Body of pancreas (tissue), 4 donors: ENCODE measurements around the gene IL17RB. TPM values are rescaled to one million over a fixed set of nuclear protein-coding genes. Genes with fewer than 3 reads are reported as not detected.

Source experiments
- ATAC-seq: fragments of 150-250 bp; one replicate; pipeline ENCODE4 v1.9.1; 2016
- DNase-seq, 4 donors: peaks; one replicate each; pipeline ENCODE4 v3.0.0-alpha.2; 2019
- H3K27ac ChIP-seq, 4 donors: fragments of 200-600 bp; sonication (generic); 1 replicate in 3 of 4; 2 replicates in 1 of 4; pipeline versions ENCODE4 v1.5.1 to v1.6.1; 2016 to 2019; ENCODE audit warnings: mild to moderate bottlenecking in 1 of 4, mixed read lengths in 1 of 4, moderate library complexity in 1 of 4
- H3K27me3 ChIP-seq, 2 donors: fragments of 200-600 bp; sonication (generic); one replicate each; pipeline ENCODE4 v1.6.0; 2016; ENCODE audit warnings: mild to moderate bottlenecking in 1 of 2
- H3K36me3 ChIP-seq, 2 donors: fragments of 200-600 bp; sonication (generic); replicated peaks in 1 of 2; 2 replicates each; pipeline ENCODE4 v1.5.1; 2016; ENCODE audit warnings: low read depth in 2 of 2; ENCODE audit not compliant: insufficient read depth in 1 of 2
- H3K4me1 ChIP-seq: fragments of 200-600 bp; sonication (generic); one replicate; pipeline ENCODE4 v1.6.0; 2016
- H3K4me3 ChIP-seq, 2 donors: fragments of 200-600 bp; sonication (generic); 1 replicate in 1 of 2; 2 replicates in 1 of 2; pipeline ENCODE4 v1.5.1; 2016 to 2019
- H3K9me3 ChIP-seq, 3 donors: fragments of 200-600 bp; sonication (generic); 1 replicate in 2 of 3; 2 replicates in 1 of 3; pipeline ENCODE4 v1.5.1; 2016
- CTCF ChIP-seq, 7 experiments: fragments of 450-650 bp in 4 of 7; fragments of 200-600 bp in 3 of 7; sonication (generic) in 3 of 7; IDR thresholded peaks; one replicate each; pipeline ENCODE4 v1.5.1; 2016 to 2019; ENCODE audit warnings: antibody characterized with exemption in 7 of 7
- POLR2A ChIP-seq, 3 donors: fragments of 450-650 bp; IDR thresholded peaks; one replicate each; pipeline ENCODE4 v1.6.1; 2016; ENCODE audit warnings: antibody characterized with exemption in 3 of 3, mild to moderate bottlenecking in 2 of 3
- WGBS, 2 donors: methylation state at CpG; one replicate each; pipeline ENCODE4 v1.1.5; 2017; 5-methylcytosine and 5-hydroxymethylcytosine counted together
- intact Hi-C: fragments of 100-400 bp; cut with DNase I; formaldehyde crosslinking; loops from one replicate; pipeline ENCODE4 v1.15.1; 2023
- total RNA-seq, 2 donors: library from RNA; depleted of rRNA; stranded (reverse); fragments of >200 nt; gene quantifications; one replicate each; pipeline ENCODE4 v1.1.0, GENCODE V29; 2016

IL17RB gene
- total RNA-seq, 2 donors from 2014 or later = 16.5 to 17.6 TPM

GRCh38 chr3:53824795-53825194, 21.6 kb upstream of the IL17RB start:
- H3K4me3 ChIP-seq = no peak overlapping the region
- ATAC-seq (no peak), DNase-seq (peak in 1 of 4 donors; percentile 5)
- H3K27me3 ChIP-seq = no peaks in the 10 kb centered on the region
- WGBS, 2 donors = 89 to 96% methylated on average over 4 of the region's 4 CpGs
- intact Hi-C loops = no loop called here
- H3K27ac ChIP-seq = no peak overlapping the region
- peaks cover 9% of the 10 kb centered on the region for H3K4me1 ChIP-seq
- H3K9me3 ChIP-seq = no peaks in the 10 kb centered on the region
- no peak for TF ChIP-seq POLR2A (IDR thresholded peaks at IDR 0.05)
- no peak for TF ChIP-seq CTCF (IDR thresholded peaks at IDR 0.05)
- H3K36me3 ChIP-seq = peaks cover 0 to 12% of the 10 kb centered on the region in 2 donors

- H3K4me3 ChIP-seq = no peak overlapping the region
- no peak overlapping the region for H3K27ac ChIP-seq
- ATAC-seq = no peak
- peaks cover 9% of the 10 kb centered on the region for H3K4me1 ChIP-seq
- intact Hi-C loops = no loop called here
- no peaks in the 10 kb centered on the region for H3K9me3 ChIP-seq
- TF ChIP-seq POLR2A (IDR thresholded peaks at IDR 0.05) (no peak), CTCF (IDR thresholded peaks at IDR 0.05) (no peak)
- no peaks in the 10 kb centered on the region for H3K27me3 ChIP-seq
- DNase-seq = no peak
- WGBS, 2 donors = 19 to 32% methylated on average over 1 of the region's 1 CpG
- H3K36me3 ChIP-seq = peaks cover 0 to 6% of the 10 kb centered on the region in 2 donors
These were observed 20.3 kb upstream of the IL17RB start for GRCh38 chr3:53826048-53826447.

- Histone ChIP-seq H3K27me3 (no peaks in the 10 kb centered on the region), H3K36me3 (no peaks in the 10 kb centered on the region), H3K27ac (no peak overlapping the region), H3K4me1 (peaks cover 9% of the 10 kb centered on the region), H3K4me3 (no peak overlapping the region), H3K9me3 (no peaks in the 10 kb centered on the region)
- ATAC-seq (no peak), DNase-seq (no peak)
- 55 to 78% methylated on average over 1 of the region's 1 CpG for WGBS, 2 donors
- no peak for TF ChIP-seq POLR2A (IDR thresholded peaks at IDR 0.05)
- no peak for TF ChIP-seq CTCF (IDR thresholded peaks at IDR 0.05)
- intact Hi-C loops = no loop called here
These were observed 17.8 kb upstream of the IL17RB start for GRCh38 chr3:53828581-53828980.

GRCh38 chr3:53829605-53830004, 16.8 kb upstream of the IL17RB start:
- no peak for DNase-seq
- Histone ChIP-seq H3K27ac (no peak overlapping the region), H3K9me3 (no peaks in the 10 kb centered on the region), H3K36me3 (no peaks in the 10 kb centered on the region), H3K4me1 (peaks cover 11% of the 10 kb centered on the region), H3K27me3 (no peaks in the 10 kb centered on the region), H3K4me3 (no peak overlapping the region)
- no peak for TF ChIP-seq POLR2A (IDR thresholded peaks at IDR 0.05)
- no peak for TF ChIP-seq CTCF (IDR thresholded peaks at IDR 0.05)
- ATAC-seq = no peak
- WGBS, 2 donors = 71 to 74% methylated on average over 2 of the region's 2 CpGs
- intact Hi-C loops = no loop called here

- ATAC-seq = no peak
- H3K27me3 ChIP-seq = no peaks in the 10 kb centered on the region
- 90 to 100% methylated on average over 3 to 6 of the region's 6 CpGs for WGBS, 2 donors
- peak in 1 of 3 donors; percentile 5 for TF ChIP-seq POLR2A (IDR thresholded peaks at IDR 0.05)
- TF ChIP-seq CTCF (IDR thresholded peaks at IDR 0.05) = no peak
- no peak for DNase-seq
- H3K9me3 ChIP-seq = no peaks in the 10 kb centered on the region
- H3K27ac ChIP-seq = no peak overlapping the region
- intact Hi-C loops = no loop called here
- H3K36me3 ChIP-seq = no peaks in the 10 kb centered on the region
- H3K4me1 ChIP-seq = peaks cover 17% of the 10 kb centered on the region
- no peak overlapping the region for H3K4me3 ChIP-seq
These were observed 15.4 kb upstream of the IL17RB start for GRCh38 chr3:53830944-53831343.
